UCSD-AML1 (cell line): Measurements from ENCODE around the gene DNAH14.
"Not testable (repeated sequence)": the region's sequence is repeated elsewhere in the genome, so short reads cannot be mapped to it uniquely, and the experiment has no call there.

Experiments
- DNase-seq: peaks from one replicate; lab custom pipeline; 2025; ENCODE audit not compliant: unreplicated experiment; lab: John Stamatoyannopoulos, UW

DNAH14 gene

GRCh38 chr1:224920930-224921329 is 8.5 kb upstream of the DNAH14 start:
- no peak for DNase-seq

GRCh38 chr1:224921354-224921753 is 8.1 kb upstream of the DNAH14 start:
- no peak for DNase-seq

- DNase-seq = peak; percentile 24
Observed at GRCh38 chr1:224922404-224923164, 6.9 kb upstream of the DNAH14 start.

GRCh38 chr1:224923726-224924125 is 5.7 kb upstream of the DNAH14 start:
- DNase-seq = no peak

GRCh38 chr1:224927631-224928030 is 1.8 kb upstream of the DNAH14 start:
- DNase-seq = not testable (repeated sequence)

- DNase-seq = no peak
Observed at GRCh38 chr1:224928906-224929305, 569 bp upstream of the DNAH14 start.

GRCh38 chr1:224931605-224932004 is 2.1 kb downstream of the DNAH14 start:
- no peak for DNase-seq

- DNase-seq = no peak
Observed at GRCh38 chr1:224932607-224933249, 3.3 kb downstream of the DNAH14 start.

- DNase-seq = no peak
Observed at GRCh38 chr1:224933584-224933983, 4.1 kb downstream of the DNAH14 start.

- no peak for DNase-seq
Observed at GRCh38 chr1:224938652-224939051, 9.2 kb downstream of the DNAH14 start.

- DNase-seq = no peak
Observed at GRCh38 chr1:224939844-224940425, 10.5 kb downstream of the DNAH14 start.

GRCh38 chr1:224940735-224941134 is 11.3 kb downstream of the DNAH14 start:
- DNase-seq = not testable (repeated sequence)

- not testable (repeated sequence) for DNase-seq
Observed at GRCh38 chr1:224945651-224946348, 16.3 kb downstream of the DNAH14 start.

GRCh38 chr1:224946349-224946691 is 16.8 kb downstream of the DNAH14 start:
- DNase-seq = not testable (repeated sequence)

GRCh38 chr1:224957696-224958095 is 28.2 kb downstream of the DNAH14 start:
- DNase-seq = no peak

- no peak for DNase-seq
Observed at GRCh38 chr1:224958490-224958889, 29.0 kb downstream of the DNAH14 start.

GRCh38 chr1:224959115-224959514 is 29.6 kb downstream of the DNAH14 start:
- DNase-seq = no peak

GRCh38 chr1:224959656-224960055 is 30.2 kb downstream of the DNAH14 start:
- DNase-seq = no peak

GRCh38 chr1:224980181-224980580 is 50.7 kb downstream of the DNAH14 start:
- peak; percentile 65 for DNase-seq

GRCh38 chr1:224981922-224982354 is 52.5 kb downstream of the DNAH14 start:
- not testable (repeated sequence) for DNase-seq

GRCh38 chr1:224988042-224988441 is 58.6 kb downstream of the DNAH14 start:
- no peak for DNase-seq

- DNase-seq = no peak
Observed at GRCh38 chr1:224989615-224990014, 60.1 kb downstream of the DNAH14 start.
